Activated CD4-positive, alpha-beta memory T cell treated with anti-CD3 and anti-CD28 coated beads for 36 hours (primary cell): ENCODE measurements around the gene USP38. TPM values are rescaled to one million over a fixed set of nuclear protein-coding genes. Genes with fewer than 3 reads are reported as not detected.

Experiments
- total RNA-seq, 2 experiments: library from RNA; stranded (reverse); gene quantifications; one replicate each; pipeline ENCODE4 v1.2.3, GENCODE V29; 2021

USP38 gene
- total RNA-seq, 2 experiments from 2014 or later: 21.7 to 22.0 TPM

Other genes with a start within 250 kb of the USP38 start
- gene GAB1, start 152.0 kb downstream of the USP38 start, total RNA-seq: under 1 TPM; 0.34 to 0.45 TPM